HS-5 (cell line): ENCODE results near the gene RAB3IL1.
"Not testable (repeated sequence)": the region's sequence is repeated elsewhere in the genome, so short reads cannot be mapped to it uniquely, and the experiment has no call there.

ENCODE experiments used
- DNase-seq: peaks from one replicate; pipeline ENCODE4 v3.0.0-alpha.2; 2012; ENCODE audit warnings: low read depth

RAB3IL1 gene

DNA sequence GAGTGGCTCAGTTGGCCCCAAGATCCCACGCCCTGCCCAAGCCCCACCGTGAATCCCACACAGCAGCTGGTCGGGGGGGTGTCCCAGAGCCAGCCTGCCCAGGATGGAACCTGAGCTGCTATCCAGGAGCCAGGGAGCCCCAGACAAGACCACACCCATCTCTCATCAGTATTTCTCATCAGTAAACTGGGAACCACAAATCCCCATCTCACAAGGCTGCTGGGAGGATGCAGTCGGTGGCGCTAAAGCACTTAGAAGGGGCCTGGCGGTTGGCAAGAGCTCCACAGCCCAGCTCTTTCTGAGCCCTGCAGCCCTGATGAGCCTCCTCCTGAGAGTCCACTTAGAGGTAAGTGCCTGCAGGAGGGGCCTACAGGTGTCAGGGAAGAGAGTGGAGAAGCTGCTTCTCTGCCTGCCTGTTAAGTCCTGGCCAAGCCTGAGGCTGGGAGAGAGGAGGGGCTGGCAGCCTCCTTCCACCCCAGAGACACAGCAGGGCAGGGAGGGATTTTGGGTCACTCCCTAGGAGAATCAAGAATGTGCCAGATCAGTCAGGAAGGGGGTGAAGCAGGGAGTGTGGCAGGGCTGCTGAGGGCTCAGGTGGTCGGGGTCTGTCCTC lies 32.1 kb downstream of the RAB3IL1 start:
- DNase-seq: no peak

DNA sequence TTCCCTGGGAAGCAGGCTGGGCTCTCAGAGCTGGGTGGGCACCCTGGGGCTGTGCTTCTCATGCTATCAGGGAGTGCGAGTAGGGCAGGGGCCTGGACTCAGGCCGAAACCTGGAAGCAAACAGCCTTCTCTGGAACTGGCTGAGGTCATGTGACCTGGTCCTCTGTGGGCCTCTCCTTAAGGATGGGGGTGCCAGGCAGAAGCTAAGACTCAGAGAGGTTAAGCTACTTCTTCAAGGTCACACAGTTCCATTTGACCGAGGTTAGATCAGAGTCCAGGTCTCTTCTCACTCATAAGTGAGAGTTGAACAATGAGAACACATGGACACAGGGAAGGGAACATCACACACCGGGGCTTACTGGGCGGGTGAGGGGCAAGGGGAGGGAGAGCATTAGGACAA lies 33.4 kb downstream of the RAB3IL1 start:
- DNase-seq: no peak

- no peak for DNase-seq
These were observed 34.0 kb downstream of the RAB3IL1 start for GRCh38 chr11:61883327-61883726.

GRCh38 chr11:61882879-61883278 lies 34.5 kb downstream of the RAB3IL1 start:
- no peak for DNase-seq

GRCh38 chr11:61882267-61882666 lies 35.1 kb downstream of the RAB3IL1 start:
- not testable (repeated sequence) for DNase-seq

GRCh38 chr11:61881397-61881796 lies 36.0 kb downstream of the RAB3IL1 start:
- DNase-seq: no peak

DNA sequence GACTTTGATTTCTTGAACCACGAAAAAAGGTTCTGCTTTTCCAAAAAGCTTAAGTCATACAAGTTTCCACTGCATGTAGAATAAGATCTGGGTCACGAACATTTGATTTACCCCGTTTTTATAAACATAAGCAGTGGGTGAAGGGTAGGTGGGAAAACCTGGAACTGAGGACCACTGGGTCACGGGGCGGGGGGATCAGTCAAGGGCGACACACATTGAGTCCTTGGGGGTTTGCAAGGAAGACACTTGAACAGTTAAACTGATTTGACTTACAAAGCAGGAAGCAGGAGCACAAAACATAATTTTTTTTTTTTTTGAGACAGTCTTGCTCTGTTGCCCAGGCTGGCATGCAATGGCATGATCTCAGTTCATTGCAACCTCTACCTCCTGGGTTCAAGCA lies 36.9 kb downstream of the RAB3IL1 start:
- no peak for DNase-seq

DNA sequence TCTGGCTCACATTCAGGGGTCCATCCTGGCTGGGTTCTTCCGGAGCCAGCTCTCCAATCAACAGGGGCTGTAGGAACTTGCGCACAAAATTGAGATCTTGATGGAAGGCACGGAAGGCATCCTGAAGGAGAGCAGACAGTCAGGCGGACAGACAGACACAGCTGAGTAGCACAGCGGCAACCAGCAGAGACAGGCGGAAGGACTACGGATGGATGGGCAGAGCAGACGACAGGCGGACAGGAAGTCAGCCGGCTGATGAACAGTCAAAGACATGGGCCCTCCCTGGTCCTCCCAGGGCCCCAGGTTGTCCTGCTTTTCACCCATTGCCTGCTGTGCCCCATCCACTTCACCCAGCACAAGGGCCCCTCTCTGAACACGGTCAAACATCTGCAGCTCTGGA lies 37.3 kb downstream of the RAB3IL1 start:
- no peak for DNase-seq

GRCh38 chr11:61879152-61879551 lies 38.2 kb downstream of the RAB3IL1 start:
- no peak for DNase-seq

DNA sequence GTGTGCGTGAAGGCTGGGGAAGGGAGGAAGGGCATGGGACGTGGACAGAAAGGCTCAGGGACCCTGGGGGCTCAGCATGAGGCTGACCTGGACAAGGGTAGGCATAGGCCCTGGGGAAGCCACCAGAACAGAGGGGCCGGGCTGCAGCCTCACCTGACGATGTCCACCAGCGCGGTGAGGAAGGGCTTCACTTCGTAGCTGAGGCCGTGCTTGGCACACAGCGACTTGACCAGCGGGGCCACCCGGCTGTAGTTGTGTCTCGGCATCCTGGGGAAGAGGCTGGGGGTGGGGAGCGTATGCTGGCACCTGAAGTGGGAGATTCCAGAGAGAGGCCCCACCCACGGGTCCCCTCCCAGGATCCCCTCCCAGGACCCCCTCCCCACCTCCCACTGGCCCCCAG lies 41.7 kb downstream of the RAB3IL1 start:
- DNase-seq: no peak

GRCh38 chr11:61874853-61875252 lies 42.5 kb downstream of the RAB3IL1 start:
- no peak for DNase-seq

GRCh38 chr11:61874377-61874809 lies 43.0 kb downstream of the RAB3IL1 start:
- no peak for DNase-seq

- no peak for DNase-seq
These were observed 43.6 kb downstream of the RAB3IL1 start for GRCh38 chr11:61873588-61874376.

- DNase-seq: no peak
These were observed 44.3 kb downstream of the RAB3IL1 start for GRCh38 chr11:61872935-61873565.

GRCh38 chr11:61871158-61871597 lies 46.2 kb downstream of the RAB3IL1 start:
- no peak for DNase-seq

- no peak for DNase-seq
These were observed 46.8 kb downstream of the RAB3IL1 start for GRCh38 chr11:61870541-61871031.

GRCh38 chr11:61869708-61870451 lies 47.5 kb downstream of the RAB3IL1 start:
- DNase-seq: no peak

DNA sequence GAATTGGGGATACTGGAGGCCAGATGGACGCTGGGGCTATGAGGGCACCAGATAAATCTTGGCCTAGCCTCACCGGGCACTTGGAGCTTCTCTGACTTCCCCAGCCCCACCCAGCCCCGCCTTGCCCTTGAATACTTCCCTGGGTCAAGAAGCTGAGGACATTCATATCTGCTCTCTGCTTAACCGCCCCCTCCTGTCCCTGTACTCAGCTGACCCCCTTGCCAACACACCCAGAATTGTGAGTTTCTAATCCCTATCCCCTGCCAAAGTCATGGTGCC lies 48.0 kb downstream of the RAB3IL1 start:
- DNase-seq: no peak

DNA sequence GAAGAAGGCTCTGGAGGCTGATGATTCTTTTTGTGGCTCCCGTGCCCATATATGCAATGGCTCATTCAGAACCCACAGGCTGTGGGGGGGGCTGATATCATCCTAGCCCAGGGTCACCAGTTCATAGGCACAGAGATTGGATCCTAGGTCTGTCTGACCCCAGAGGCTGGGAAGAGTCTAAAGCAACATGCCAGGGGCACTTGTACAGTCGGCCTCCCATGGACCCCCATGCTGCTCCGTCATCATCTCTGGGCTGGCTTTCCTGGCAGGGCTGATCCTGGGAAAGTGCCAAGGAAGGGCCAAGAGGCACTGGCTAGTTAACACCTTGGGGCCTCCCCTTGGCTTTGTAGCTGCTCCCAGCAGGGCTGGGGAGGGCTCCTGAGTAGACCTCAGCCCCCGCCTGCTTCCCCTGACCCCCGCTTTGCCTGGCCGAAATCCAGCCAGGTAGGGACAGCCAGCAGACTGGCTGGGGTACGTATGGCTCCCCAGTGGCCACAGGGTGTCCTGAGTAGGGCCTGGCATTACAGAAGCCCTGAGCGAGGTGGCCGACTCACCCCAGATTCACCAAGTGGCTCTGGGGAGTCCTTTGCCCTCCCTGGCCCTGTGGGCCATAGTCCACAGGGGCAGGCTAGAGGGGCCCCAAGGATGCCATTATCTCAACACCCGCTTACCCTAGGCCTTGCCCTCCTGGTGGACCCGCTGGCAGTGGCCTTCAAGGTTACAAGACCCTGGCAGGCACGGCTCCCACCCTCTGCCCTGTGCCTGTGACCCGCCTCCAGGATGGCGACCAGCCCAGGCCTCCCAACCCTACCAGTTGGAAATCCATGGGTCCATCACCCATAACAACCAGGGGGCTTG lies 48.6 kb downstream of the RAB3IL1 start:
- DNase-seq: no peak

DNA sequence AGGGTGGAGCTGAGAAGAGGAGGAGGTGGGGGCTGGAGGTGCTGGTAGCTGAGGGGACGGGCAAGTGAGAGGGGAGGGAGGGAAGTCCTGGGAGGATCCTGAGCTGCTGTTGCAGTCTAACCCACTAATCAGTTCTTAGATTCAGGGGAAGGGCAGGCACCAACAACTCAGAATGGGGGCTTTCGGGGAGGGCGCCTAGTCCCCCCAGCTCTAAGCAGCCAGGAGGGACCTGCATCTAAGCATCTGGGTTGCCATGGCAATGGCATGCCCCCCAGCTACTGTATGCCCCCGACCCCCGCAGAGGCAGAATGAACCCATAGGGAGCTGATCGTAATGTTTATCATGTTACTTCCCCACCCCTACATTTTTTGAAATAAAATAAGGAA lies 50.4 kb downstream of the RAB3IL1 start:
- DNase-seq: no peak

GRCh38 chr11:61866231-61866957 lies 51.0 kb downstream of the RAB3IL1 start:
- no peak for DNase-seq
